Neural crest cell (in vitro differentiated cells): ENCODE data around the gene MEPE. TPM values are rescaled to one million over a fixed set of nuclear protein-coding genes. Genes with fewer than 3 reads are reported as not detected.

Experiments
- DNase-seq: peaks from one replicate; pipeline ENCODE4 v3.0.0; 2021; ENCODE audit warnings: low read depth, mixed read lengths, low spot score
- H3K27ac Mint-ChIP-seq: one replicate; pipeline ENCODE4 v1.8.0; 2021; ENCODE audit warnings: mild to moderate bottlenecking, mixed read lengths; ENCODE audit not compliant: unreplicated experiment
- H3K27me3 Mint-ChIP-seq: 2 replicates; pipeline ENCODE4 v1.8.0; 2021; ENCODE audit warnings: low read depth, mild to moderate bottlenecking, mixed read lengths
- H3K36me3 Mint-ChIP-seq: 2 replicates; pipeline ENCODE4 v1.8.0; 2021; ENCODE audit warnings: low read depth, mild to moderate bottlenecking, mixed read lengths
- H3K4me1 Mint-ChIP-seq: 2 replicates; pipeline ENCODE4 v1.8.0; 2021; ENCODE audit warnings: mixed read lengths
- H3K4me3 Mint-ChIP-seq: one replicate; pipeline ENCODE4 v1.8.0; 2021; ENCODE audit warnings: mild to moderate bottlenecking, mixed read lengths
- H3K9me3 Mint-ChIP-seq: 2 replicates; pipeline ENCODE4 v1.8.0; 2021; ENCODE audit warnings: mixed read lengths
- CTCF ChIP-seq: fragments of 200-600 bp; sonication (generic); conservative IDR thresholded peaks from 2 replicates; pipeline ENCODE4 v1.5.0; 2021; ENCODE audit warnings: antibody characterized with exemption, mild to moderate bottlenecking
- long read RNA-seq: library from polyadenylated mRNA; unstranded; transcript quantifications from one replicate; pipeline ENCODE4 v2.0.0, GENCODE V29; 2020
- total RNA-seq: library from RNA; stranded (reverse); gene quantifications from 2 replicates; pipeline ENCODE4 v1.2.1, GENCODE V29; 2021

The MEPE gene
- not detected in 2 replicates for total RNA-seq
- long read RNA-seq: 0 reads

GRCh38 chr4:87832669-87833068 lies at the start of gene MEPE:
TSS of gene MEPE (plus strand) at chr4:87832969. CDS start at chr4:87834715, 1,746 bp downstream.
- Mint-ChIP-seq H3K4me3 (no peak within 1 kb of the TSS), H3K27ac (no peak within 1 kb of the TSS), H3K4me1 (no peaks in the 10 kb centered on the region), H3K36me3 (no peaks in the 10 kb centered on the region), H3K9me3 (peaks cover 3% of the 10 kb centered on the region), H3K27me3 (no peaks in the 10 kb centered on the region)
- DNase-seq: no peak
- no peak for TF ChIP-seq CTCF

- Mint-ChIP-seq H3K36me3 (no peaks in the 10 kb centered on the region), H3K4me3 (no peak overlapping the region), H3K9me3 (no peaks in the 10 kb centered on the region), H3K27me3 (no peaks in the 10 kb centered on the region), H3K4me1 (no peaks in the 10 kb centered on the region), H3K27ac (no peak overlapping the region)
- no peak for TF ChIP-seq CTCF
- no peak for DNase-seq
Measured at GRCh38 chr4:87783781-87784180, 49.0 kb upstream of the MEPE start.

GRCh38 chr4:87785731-87786509 lies 46.8 kb upstream of the MEPE start:
- no peak overlapping the region for H3K4me3 Mint-ChIP-seq
- H3K27me3 Mint-ChIP-seq: no peaks in the 10 kb centered on the region
- no peaks in the 10 kb centered on the region for H3K36me3 Mint-ChIP-seq
- DNase-seq: no peak
- H3K27ac Mint-ChIP-seq: no peak overlapping the region
- no peak for TF ChIP-seq CTCF
- H3K4me1 Mint-ChIP-seq: no peaks in the 10 kb centered on the region
- no peaks in the 10 kb centered on the region for H3K9me3 Mint-ChIP-seq

- DNase-seq: no peak
- Mint-ChIP-seq H3K36me3 (no peaks in the 10 kb centered on the region), H3K9me3 (no peaks in the 10 kb centered on the region), H3K4me3 (no peak within 1 kb of the TSS), H3K27me3 (no peaks in the 10 kb centered on the region), H3K4me1 (no peaks in the 10 kb centered on the region), H3K27ac (no peak within 1 kb of the TSS)
- no peak for TF ChIP-seq CTCF
Measured at GRCh38 chr4:87799301-87800113, 33.3 kb upstream of the MEPE start, which contains the start of gene IBSP. TSS of gene IBSP (plus strand) at chr4:87799554. CDS start at chr4:87802362, 2,808 bp downstream.

GRCh38 chr4:87802858-87803257 lies 29.9 kb upstream of the MEPE start:
- Mint-ChIP-seq H3K9me3 (no peaks in the 10 kb centered on the region), H3K27me3 (no peaks in the 10 kb centered on the region), H3K27ac (no peak overlapping the region), H3K36me3 (no peaks in the 10 kb centered on the region), H3K4me3 (no peak overlapping the region), H3K4me1 (no peaks in the 10 kb centered on the region)
- DNase-seq: no peak
- no peak for TF ChIP-seq CTCF
